Stimulated activated naive CD8-positive, alpha-beta T cell treated with anti-CD3 and anti-CD28 coated beads, Interleukin-15, amount 100 ng/mL, for 72 hours (primary cell): ENCODE measurements around the gene FARP2.

ENCODE experiments used
- ATAC-seq: fragments of 150-1000 bp; cut with Tn5 transposase; 2 replicates; pipeline ENCODE4 v1.10.0; 2021; ENCODE audit warnings: mild to moderate bottlenecking, moderate library complexity
- DNase-seq, 2 donors: peaks; one replicate each; pipeline ENCODE4 v3.0.0; 2021 to 2022
- H3K27ac Mint-ChIP-seq, 2 donors: one replicate each; pipeline ENCODE4 v1.8.0; 2022; ENCODE audit warnings: mild to moderate bottlenecking in 2 of 2, mixed read lengths in 2 of 2, moderate library complexity in 2 of 2
- H3K27me3 Mint-ChIP-seq: one replicate; pipeline ENCODE4 v1.8.0; 2022; ENCODE audit warnings: mixed read lengths
- H3K4me1 Mint-ChIP-seq: one replicate; pipeline ENCODE4 v1.8.0; 2022; ENCODE audit warnings: mild to moderate bottlenecking, mixed read lengths
- H3K4me3 Mint-ChIP-seq, 2 donors: one replicate each; pipeline ENCODE4 v1.8.0; 2022; ENCODE audit warnings: mild to moderate bottlenecking in 2 of 2, mixed read lengths in 2 of 2, moderate library complexity in 1 of 2
- H3K9me3 Mint-ChIP-seq, 2 donors: one replicate each; pipeline ENCODE4 v1.8.0; 2022; ENCODE audit warnings: mixed read lengths in 2 of 2

Gene FARP2

GRCh38 chr2:241538838-241539615 is 182.9 kb downstream of the FARP2 start:
- Mint-ChIP-seq H3K27ac (peak overlapping the region in 1 of 2 donors; percentile 2), H3K27me3 (peaks cover 54% of the 10 kb centered on the region), H3K4me3 (no peak overlapping the region), H3K9me3 (no peaks in the 10 kb centered on the region), H3K4me1 (peaks cover 5% of the 10 kb centered on the region)
- ATAC-seq (no peak), DNase-seq (no peak)

- ATAC-seq = no peak
- H3K9me3 Mint-ChIP-seq = no peaks in the 10 kb centered on the region
- H3K4me1 Mint-ChIP-seq = peaks cover 5% of the 10 kb centered on the region
- no peak overlapping the region for H3K4me3 Mint-ChIP-seq
- H3K27me3 Mint-ChIP-seq = peaks cover 54% of the 10 kb centered on the region
- H3K27ac Mint-ChIP-seq = no peak overlapping the region
- DNase-seq = no peak
Measured at GRCh38 chr2:241539616-241540374, 183.7 kb downstream of the FARP2 start.

GRCh38 chr2:241540401-241540770 is 184.3 kb downstream of the FARP2 start:
- H3K27ac Mint-ChIP-seq = no peak overlapping the region
- peak overlapping the region; percentile 53 to 72 for H3K4me3 Mint-ChIP-seq
- no peak for DNase-seq
- peaks cover 54% of the 10 kb centered on the region for H3K27me3 Mint-ChIP-seq
- peaks cover 5% of the 10 kb centered on the region for H3K4me1 Mint-ChIP-seq
- H3K9me3 Mint-ChIP-seq = no peaks in the 10 kb centered on the region
- no peak for ATAC-seq

- ATAC-seq = peak; percentile 60
- Mint-ChIP-seq H3K4me3 (peak overlapping the region; percentile 53 to 72), H3K9me3 (no peaks in the 10 kb centered on the region), H3K27me3 (peaks cover 53% of the 10 kb centered on the region), H3K27ac (no peak overlapping the region), H3K4me1 (peaks cover 5% of the 10 kb centered on the region)
- DNase-seq = peak; percentile 50 to 64
Measured at GRCh38 chr2:241540771-241541561, 184.9 kb downstream of the FARP2 start.

- peaks cover 5% of the 10 kb centered on the region for H3K4me1 Mint-ChIP-seq
- no peak overlapping the region for H3K27ac Mint-ChIP-seq
- DNase-seq = no peak
- no peak for ATAC-seq
- H3K9me3 Mint-ChIP-seq = no peaks in the 10 kb centered on the region
- peaks cover 46% of the 10 kb centered on the region for H3K27me3 Mint-ChIP-seq
- H3K4me3 Mint-ChIP-seq = no peak overlapping the region
Measured at GRCh38 chr2:241541564-241542277, 185.6 kb downstream of the FARP2 start.

GRCh38 chr2:241542278-241542605 is 186.2 kb downstream of the FARP2 start:
- H3K9me3 Mint-ChIP-seq = no peaks in the 10 kb centered on the region
- H3K27ac Mint-ChIP-seq = no peak overlapping the region
- no peak overlapping the region for H3K4me3 Mint-ChIP-seq
- ATAC-seq = no peak
- H3K4me1 Mint-ChIP-seq = peaks cover 5% of the 10 kb centered on the region
- no peak for DNase-seq
- peaks cover 46% of the 10 kb centered on the region for H3K27me3 Mint-ChIP-seq
